ENCODE results near the gene HOXA10. TPM values are rescaled to one million over a fixed set of nuclear protein-coding genes. Genes with fewer than 3 reads are reported as not detected.

HOXA10 gene
- total RNA-seq, 2 donors from 2014 or later: not detected

DNA sequence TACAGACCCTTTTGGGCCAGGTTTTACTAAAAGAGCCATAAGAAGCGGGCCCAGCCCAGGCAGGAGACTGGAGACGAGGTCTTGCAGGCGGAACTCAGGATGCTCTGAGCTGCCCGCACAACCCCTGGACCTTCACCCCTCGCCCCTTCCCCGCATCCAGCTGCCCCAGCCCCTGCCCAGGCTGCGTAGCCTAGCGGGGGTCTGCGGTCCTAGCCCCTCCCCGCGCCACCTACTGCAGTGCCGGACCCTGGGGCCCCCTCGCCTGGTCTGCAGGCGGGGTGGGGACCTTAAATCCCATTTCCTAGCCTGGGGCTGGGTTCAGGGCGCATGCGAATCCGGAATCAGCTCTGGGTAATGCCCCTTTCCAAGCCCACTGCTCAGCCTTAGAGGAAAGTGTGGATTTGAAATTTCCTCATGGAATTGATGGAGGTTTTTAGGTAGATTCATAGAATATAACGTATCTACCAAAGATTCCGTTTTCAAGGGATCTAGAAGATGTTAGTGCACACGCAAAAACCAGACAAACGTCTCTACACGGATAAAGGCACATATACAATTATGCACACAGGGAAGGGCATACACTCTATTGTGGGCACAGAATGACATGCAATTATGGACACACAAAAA, 21.2 kb downstream of the HOXA10 start:
- Histone ChIP-seq H3K9me3 (ENCODE audit: control insufficient read depth, low read length) (peaks cover 28% of the 10 kb centered on the region), H3K4me1 (ENCODE audit: control insufficient read depth, insufficient read depth, low read length) (no peaks in the 10 kb centered on the region), H3K36me3 (ENCODE audit: control insufficient read depth, insufficient read depth, low read length) (no peaks in the 10 kb centered on the region), H3K4me3 (ENCODE audit: low read length) (no peak overlapping the region), H3K27ac (ENCODE audit: low read depth, low read length) (no peak overlapping the region), H3K27me3 (ENCODE audit: control insufficient read depth, insufficient read depth, low read length, poor library complexity, severe bottlenecking) (peaks cover 100% of the 10 kb centered on the region), H3K9ac (ENCODE audit: extremely low read depth, low read length, poor library complexity, severe bottlenecking) (no peak overlapping the region)
- WGBS, 2 experiments (ENCODE audit: insufficient coverage in 1 of 2, insufficient read length in 1 of 2): 19 to 24% methylated on average over 6 to 22 of the region's 22 CpGs
- TF ChIP-seq, protein P1, sequence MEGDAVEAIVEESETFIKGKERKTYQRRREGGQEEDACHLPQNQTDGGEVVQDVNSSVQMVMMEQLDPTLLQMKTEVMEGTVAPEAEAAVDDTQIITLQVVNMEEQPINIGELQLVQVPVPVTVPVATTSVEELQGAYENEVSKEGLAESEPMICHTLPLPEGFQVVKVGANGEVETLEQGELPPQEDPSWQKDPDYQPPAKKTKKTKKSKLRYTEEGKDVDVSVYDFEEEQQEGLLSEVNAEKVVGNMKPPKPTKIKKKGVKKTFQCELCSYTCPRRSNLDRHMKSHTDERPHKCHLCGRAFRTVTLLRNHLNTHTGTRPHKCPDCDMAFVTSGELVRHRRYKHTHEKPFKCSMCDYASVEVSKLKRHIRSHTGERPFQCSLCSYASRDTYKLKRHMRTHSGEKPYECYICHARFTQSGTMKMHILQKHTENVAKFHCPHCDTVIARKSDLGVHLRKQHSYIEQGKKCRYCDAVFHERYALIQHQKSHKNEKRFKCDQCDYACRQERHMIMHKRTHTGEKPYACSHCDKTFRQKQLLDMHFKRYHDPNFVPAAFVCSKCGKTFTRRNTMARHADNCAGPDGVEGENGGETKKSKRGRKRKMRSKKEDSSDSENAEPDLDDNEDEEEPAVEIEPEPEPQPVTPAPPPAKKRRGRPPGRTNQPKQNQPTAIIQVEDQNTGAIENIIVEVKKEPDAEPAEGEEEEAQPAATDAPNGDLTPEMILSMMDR (conservative IDR thresholded peaks at IDR 0.05): no peak
- H3K9me3 Mint-ChIP-seq: peaks cover 35% of the 10 kb centered on the region
- H3K27me3 Mint-ChIP-seq (ENCODE audit: insufficient read depth): peaks cover 100% of the 10 kb centered on the region
- peak; percentile 48 for DNase-seq
- no peaks in the 10 kb centered on the region for H3K4me1 Mint-ChIP-seq
- no peaks in the 10 kb centered on the region for H3K36me3 Mint-ChIP-seq (ENCODE audit: low read depth)
- H3K4me3 Mint-ChIP-seq: no peak overlapping the region
- no peak overlapping the region for H3K27ac Mint-ChIP-seq

DNA sequence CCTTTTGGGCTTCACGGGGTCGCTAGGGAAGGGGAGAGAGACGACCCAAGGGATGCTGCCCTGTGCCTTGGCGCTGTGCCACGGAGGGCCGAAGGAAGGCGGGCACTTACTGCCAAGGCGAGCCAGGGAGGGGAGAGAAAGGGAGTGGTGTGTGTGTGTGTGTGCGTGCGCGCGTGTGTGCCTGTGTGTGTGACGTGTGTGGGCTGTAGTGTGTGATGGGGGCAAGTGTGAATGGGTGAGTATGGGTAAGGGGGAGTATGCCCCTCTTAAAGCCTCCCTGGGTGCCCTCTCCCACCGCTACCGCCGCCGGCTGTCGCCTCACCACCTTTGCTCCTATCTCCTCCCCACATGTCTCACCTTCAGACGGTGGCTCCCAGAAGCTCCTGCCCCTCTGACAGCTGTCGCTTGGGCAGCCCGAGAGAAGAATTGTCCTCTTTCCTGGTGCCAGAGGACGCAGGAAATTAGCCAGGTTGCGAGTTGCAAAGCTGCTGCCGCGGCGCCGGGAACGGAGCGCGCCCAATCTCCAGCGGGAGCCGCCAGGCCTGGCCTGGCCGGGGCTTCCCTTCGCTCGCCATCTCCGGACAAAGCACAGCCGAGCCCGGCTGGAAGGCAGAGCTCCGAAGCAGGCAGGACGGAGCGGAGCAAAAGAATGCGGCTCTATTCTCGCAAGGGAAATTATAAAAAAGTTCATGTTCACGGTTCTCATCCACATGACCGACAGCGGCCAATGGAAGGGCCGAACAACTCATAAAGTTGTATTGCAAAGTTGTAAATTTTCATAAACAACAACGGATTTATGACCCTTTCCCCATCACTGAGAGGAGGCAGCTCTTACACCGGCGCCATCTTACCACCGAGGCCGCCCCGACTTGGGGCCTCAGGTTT, 21.9 kb downstream of the HOXA10 start, which contains the start of gene HOXA3:
HOXA3 (minus strand) TSS at position 653 of the 885 bp plus-strand sequence. CDS start 41,943 bp downstream, outside the sequence.
- H3K4me1 ChIP-seq (ENCODE audit: control insufficient read depth, insufficient read depth, low read length): no peaks in the 10 kb centered on the region
- no peak within 1 kb of the TSS for H3K27ac Mint-ChIP-seq
- no peak within 1 kb of the TSS for H3K9ac ChIP-seq (ENCODE audit: extremely low read depth, low read length, poor library complexity, severe bottlenecking)
- peaks cover 29% of the 10 kb centered on the region for H3K9me3 Mint-ChIP-seq
- peaks cover 100% of the 10 kb centered on the region for H3K27me3 Mint-ChIP-seq (ENCODE audit: insufficient read depth)
- TF ChIP-seq, protein P1 (conservative IDR thresholded peaks at IDR 0.05): no peak
- peaks cover 24% of the 10 kb centered on the region for H3K9me3 ChIP-seq (ENCODE audit: control insufficient read depth, low read length)
- no peak within 1 kb of the TSS for H3K4me3 ChIP-seq (ENCODE audit: low read length)
- DNase-seq: peak; percentile 61
- H3K36me3 ChIP-seq (ENCODE audit: control insufficient read depth, insufficient read depth, low read length): no peaks in the 10 kb centered on the region
- H3K36me3 Mint-ChIP-seq (ENCODE audit: low read depth): no peaks in the 10 kb centered on the region
- no peak within 1 kb of the TSS for H3K27ac ChIP-seq (ENCODE audit: low read depth, low read length)
- 10 to 13% methylated on average over 42 to 49 of the region's 53 CpGs for WGBS, 2 experiments (ENCODE audit: insufficient coverage in 1 of 2, insufficient read length in 1 of 2)
- no peak within 1 kb of the TSS for H3K4me3 Mint-ChIP-seq
- no peaks in the 10 kb centered on the region for H3K4me1 Mint-ChIP-seq
- H3K27me3 ChIP-seq (ENCODE audit: control insufficient read depth, insufficient read depth, low read length, poor library complexity, severe bottlenecking): peaks cover 100% of the 10 kb centered on the region

DNA sequence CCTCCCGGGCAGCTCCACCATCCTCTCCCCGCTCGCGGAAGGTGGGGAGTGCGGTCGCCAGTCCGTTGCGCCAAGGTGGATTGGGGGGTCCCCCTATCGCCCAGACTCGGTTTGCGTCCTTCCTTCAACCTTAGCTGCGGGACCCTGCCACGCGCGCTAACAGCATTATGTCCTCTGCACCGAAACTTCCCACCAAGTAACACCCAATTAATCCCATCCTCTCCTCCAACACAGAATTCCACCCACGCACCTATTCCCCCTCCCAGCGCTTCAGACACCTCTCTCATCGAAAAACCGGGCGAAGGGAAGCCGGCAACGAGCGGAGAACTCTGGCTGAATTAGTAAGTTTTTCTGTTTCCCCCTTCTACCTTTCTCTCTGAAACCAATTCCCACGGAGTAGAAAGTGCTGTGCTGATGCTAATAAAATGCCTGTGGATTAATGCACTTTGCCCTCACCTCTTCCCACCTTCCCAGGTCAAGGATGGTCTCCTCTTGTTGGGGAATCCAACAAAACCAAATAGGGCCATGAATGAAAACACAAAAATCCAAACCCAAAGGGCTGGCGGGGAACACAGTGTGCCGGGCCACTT, 22.7 kb downstream of the HOXA10 start:
- H3K27me3 ChIP-seq (ENCODE audit: control insufficient read depth, insufficient read depth, low read length, poor library complexity, severe bottlenecking): peaks cover 100% of the 10 kb centered on the region
- Mint-ChIP-seq H3K9me3 (peaks cover 29% of the 10 kb centered on the region), H3K27ac (no peak overlapping the region), H3K4me1 (no peaks in the 10 kb centered on the region), H3K27me3 (ENCODE audit: insufficient read depth) (peaks cover 100% of the 10 kb centered on the region), H3K4me3 (peak overlapping the region; percentile 16), H3K36me3 (ENCODE audit: low read depth) (no peaks in the 10 kb centered on the region)
- peak overlapping the region; percentile 49 for H3K4me3 ChIP-seq (ENCODE audit: low read length)
- no peak for DNase-seq
- H3K9ac ChIP-seq (ENCODE audit: extremely low read depth, low read length, poor library complexity, severe bottlenecking): no peak overlapping the region
- TF ChIP-seq, protein P1 (conservative IDR thresholded peaks at IDR 0.05): no peak
- H3K4me1 ChIP-seq (ENCODE audit: control insufficient read depth, insufficient read depth, low read length): no peaks in the 10 kb centered on the region
- H3K9me3 ChIP-seq (ENCODE audit: control insufficient read depth, low read length): peaks cover 29% of the 10 kb centered on the region
- H3K27ac ChIP-seq (ENCODE audit: low read depth, low read length): no peak overlapping the region
- no peaks in the 10 kb centered on the region for H3K36me3 ChIP-seq (ENCODE audit: control insufficient read depth, insufficient read depth, low read length)
- 2 to 9% methylated on average over 9 to 26 of the region's 27 CpGs for WGBS, 2 experiments (ENCODE audit: insufficient coverage in 1 of 2, insufficient read length in 1 of 2)

Measured in endodermal cell (in vitro differentiated cells).